ENCODE data around the gene SCN2B. TPM values are rescaled to one million over a fixed set of nuclear protein-coding genes. Genes with fewer than 3 reads are reported as not detected.

The SCN2B gene
- total and polyA plus RNA-seq, 5 donors from 2014 or later, result not detected

DNA sequence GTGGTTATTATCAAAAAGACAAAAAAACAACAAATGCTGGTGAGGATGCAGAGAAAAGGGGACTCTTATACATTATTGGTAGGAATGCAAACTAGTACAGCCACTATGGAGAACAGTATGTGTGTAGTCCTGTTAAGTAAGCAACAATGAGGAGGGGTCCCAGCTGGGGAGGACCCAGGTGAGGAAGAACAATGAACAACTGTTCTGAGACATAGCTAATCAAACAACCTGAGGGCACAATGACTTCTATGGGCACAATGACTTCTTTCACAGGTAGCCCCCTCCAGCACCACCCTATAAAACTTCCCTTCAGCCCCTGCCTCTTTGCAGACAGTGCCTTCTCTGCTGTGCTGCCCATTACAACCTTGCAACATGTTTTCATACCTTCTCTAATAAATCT, 42.8 kb upstream of the SCN2B start:
- ATAC-seq (ENCODE audit: low read depth in 2 of 2) (no peak), DNase-seq (no peak)
- Histone ChIP-seq H3K36me3 (ENCODE audit: control insufficient read depth, insufficient read depth, low read length) (peaks cover 3% of the 10 kb centered on the region), H3K27me3 (ENCODE audit: control insufficient read depth, insufficient read depth, low read length) (no peaks in the 10 kb centered on the region), H3K4me1 (ENCODE audit: control insufficient read depth, insufficient read depth, low read length, poor library complexity, severe bottlenecking) (peaks cover 91% of the 10 kb centered on the region), H3K9me3 (ENCODE audit: control insufficient read depth in 2 of 2, low read length in 2 of 2) (no peaks in the 10 kb centered on the region), H3K27ac (ENCODE audit: insufficient read depth, low read length, poor library complexity, severe bottlenecking) (no peak overlapping the region), H3K4me3 (ENCODE audit: low read depth, low read length) (peak overlapping the region; percentile 49)
- Mint-ChIP-seq H3K9me3 (no peaks in the 10 kb centered on the region), H3K4me3 (peak overlapping the region; percentile 71 to 89 (median 80)), H3K36me3 (peaks cover 17% of the 10 kb centered on the region), H3K27ac (peak overlapping the region; percentile 57 to 93 (median 79)), H3K27me3 (no peaks in the 10 kb centered on the region), H3K4me1 (peaks cover 33 to 95% (median 77%) of the 10 kb centered on the region in 4 donors)

- H3K27me3 Mint-ChIP-seq, result no peaks in the 10 kb centered on the region
- no peaks in the 10 kb centered on the region for H3K9me3 Mint-ChIP-seq
- peak overlapping the region; percentile 74 to 93 (median 86) for H3K27ac Mint-ChIP-seq
- Histone ChIP-seq H3K27ac (ENCODE audit: insufficient read depth, low read length, poor library complexity, severe bottlenecking) (peak overlapping the region; percentile 66), H3K4me3 (ENCODE audit: low read depth, low read length) (peak overlapping the region; percentile 81), H3K27me3 (ENCODE audit: control insufficient read depth, insufficient read depth, low read length) (no peaks in the 10 kb centered on the region), H3K4me1 (ENCODE audit: control insufficient read depth, insufficient read depth, low read length, poor library complexity, severe bottlenecking) (peaks cover 95% of the 10 kb centered on the region), H3K36me3 (ENCODE audit: control insufficient read depth, insufficient read depth, low read length) (peaks cover 11% of the 10 kb centered on the region), H3K9me3 (ENCODE audit: control insufficient read depth in 2 of 2, low read length in 2 of 2) (no peaks in the 10 kb centered on the region)
- peak overlapping the region; percentile 80 to 88 (median 84) for H3K4me3 Mint-ChIP-seq
- DNase-seq (peak in 1 of 3 donors; percentile 66), ATAC-seq (ENCODE audit: low read depth in 2 of 2) (peak; percentile 30 to 50)
- peaks cover 31% of the 10 kb centered on the region for H3K36me3 Mint-ChIP-seq
- H3K4me1 Mint-ChIP-seq, result peaks cover 31 to 100% (median 80%) of the 10 kb centered on the region in 4 donors
Measured at GRCh38 chr11:118217575-118217974, 41.1 kb upstream of the SCN2B start.

DNA sequence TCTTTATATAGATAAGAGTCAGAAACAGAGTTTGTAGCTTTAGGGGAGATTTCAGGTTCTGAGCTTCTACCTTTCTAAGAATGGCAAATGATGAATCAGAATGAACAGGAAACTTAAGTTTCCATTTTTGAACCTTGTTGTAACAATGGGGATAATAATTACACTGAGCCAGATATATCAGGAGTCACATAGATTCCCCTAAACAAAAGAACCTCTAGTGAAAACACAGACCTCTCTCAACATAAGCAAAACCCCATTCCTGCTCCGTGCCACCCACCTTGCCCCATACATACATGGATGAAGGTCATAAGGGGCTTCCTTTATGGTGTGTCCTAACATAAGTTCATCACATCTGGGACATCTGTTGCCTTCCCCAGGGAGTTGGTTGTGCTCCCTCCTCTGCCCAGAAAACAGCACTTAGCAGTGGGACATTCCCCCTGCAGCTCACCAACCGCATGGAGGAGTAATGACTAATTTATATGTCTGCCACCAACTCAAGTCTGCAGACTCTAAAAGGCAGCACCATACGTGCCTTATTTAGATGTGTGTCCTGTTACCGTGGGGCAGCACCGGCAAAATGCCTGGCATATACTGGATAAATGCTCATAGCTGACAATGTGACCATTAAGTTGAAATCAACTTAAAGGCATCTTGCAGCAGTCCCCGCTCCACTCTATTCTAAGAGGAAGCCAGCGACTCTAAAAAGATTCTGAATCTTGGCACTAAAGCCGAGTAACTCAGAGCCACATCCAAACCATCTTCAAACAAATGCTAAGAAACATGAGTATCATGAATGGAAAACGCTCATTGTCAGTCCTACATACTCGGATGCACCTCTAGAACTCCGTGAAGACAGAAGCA, 40.4 kb upstream of the SCN2B start:
- Mint-ChIP-seq H3K36me3 (peaks cover 33% of the 10 kb centered on the region), H3K4me1 (peaks cover 27 to 97% (median 79%) of the 10 kb centered on the region in 4 donors), H3K27ac (peak overlapping the region; percentile 74 to 93 (median 86)), H3K27me3 (no peaks in the 10 kb centered on the region), H3K9me3 (no peaks in the 10 kb centered on the region), H3K4me3 (peak overlapping the region; percentile 80 to 88 (median 84))
- no peaks in the 10 kb centered on the region for H3K27me3 ChIP-seq (ENCODE audit: control insufficient read depth, insufficient read depth, low read length)
- H3K27ac ChIP-seq (ENCODE audit: insufficient read depth, low read length, poor library complexity, severe bottlenecking), result peak overlapping the region; percentile 66
- H3K4me3 ChIP-seq (ENCODE audit: low read depth, low read length), result peak overlapping the region; percentile 81
- ATAC-seq (ENCODE audit: low read depth in 2 of 2), result peak; percentile 82 to 90
- H3K4me1 ChIP-seq (ENCODE audit: control insufficient read depth, insufficient read depth, low read length, poor library complexity, severe bottlenecking), result peaks cover 92% of the 10 kb centered on the region
- peaks cover 18% of the 10 kb centered on the region for H3K36me3 ChIP-seq (ENCODE audit: control insufficient read depth, insufficient read depth, low read length)
- no peaks in the 10 kb centered on the region for H3K9me3 ChIP-seq (ENCODE audit: control insufficient read depth in 2 of 2, low read length in 2 of 2)
- peak in 2 of 3 donors; percentile 17 to 63 for DNase-seq

DNA sequence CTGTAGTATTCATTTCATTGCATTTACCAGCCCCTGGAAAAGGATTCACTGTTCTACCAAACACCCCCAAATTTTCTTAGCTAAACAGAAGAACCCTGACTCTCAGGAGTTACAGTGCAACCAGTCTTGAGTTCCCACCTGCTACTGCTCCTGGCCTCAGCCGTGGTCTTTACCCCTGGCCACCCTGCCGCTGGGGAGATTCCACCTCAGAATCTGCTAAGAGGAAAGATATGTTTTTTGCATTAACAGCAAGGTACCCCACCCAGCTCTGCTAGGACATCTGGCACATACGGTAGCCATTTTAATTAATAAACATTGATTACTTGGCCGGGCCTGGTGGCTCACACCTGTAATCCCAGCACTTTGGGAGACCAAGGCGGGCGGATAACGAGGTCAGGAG, 39.3 kb upstream of the SCN2B start:
- no peaks in the 10 kb centered on the region for H3K27me3 ChIP-seq (ENCODE audit: control insufficient read depth, insufficient read depth, low read length)
- peaks cover 26% of the 10 kb centered on the region for H3K36me3 ChIP-seq (ENCODE audit: control insufficient read depth, insufficient read depth, low read length)
- no peak overlapping the region for H3K27ac ChIP-seq (ENCODE audit: insufficient read depth, low read length, poor library complexity, severe bottlenecking)
- Mint-ChIP-seq H3K27ac (peak overlapping the region in 2 of 3 donors; percentile 86 to 93), H3K36me3 (peaks cover 41% of the 10 kb centered on the region), H3K4me1 (peaks cover 27 to 94% (median 73%) of the 10 kb centered on the region in 4 donors), H3K9me3 (no peaks in the 10 kb centered on the region), H3K27me3 (no peaks in the 10 kb centered on the region), H3K4me3 (peak overlapping the region; percentile 62 to 88 (median 80))
- peak overlapping the region; percentile 35 for H3K4me3 ChIP-seq (ENCODE audit: low read depth, low read length)
- ATAC-seq (ENCODE audit: low read depth in 2 of 2) (no peak), DNase-seq (no peak)
- H3K9me3 ChIP-seq (ENCODE audit: control insufficient read depth in 2 of 2, low read length in 2 of 2), result no peaks in the 10 kb centered on the region
- H3K4me1 ChIP-seq (ENCODE audit: control insufficient read depth, insufficient read depth, low read length, poor library complexity, severe bottlenecking), result peaks cover 81% of the 10 kb centered on the region

DNA sequence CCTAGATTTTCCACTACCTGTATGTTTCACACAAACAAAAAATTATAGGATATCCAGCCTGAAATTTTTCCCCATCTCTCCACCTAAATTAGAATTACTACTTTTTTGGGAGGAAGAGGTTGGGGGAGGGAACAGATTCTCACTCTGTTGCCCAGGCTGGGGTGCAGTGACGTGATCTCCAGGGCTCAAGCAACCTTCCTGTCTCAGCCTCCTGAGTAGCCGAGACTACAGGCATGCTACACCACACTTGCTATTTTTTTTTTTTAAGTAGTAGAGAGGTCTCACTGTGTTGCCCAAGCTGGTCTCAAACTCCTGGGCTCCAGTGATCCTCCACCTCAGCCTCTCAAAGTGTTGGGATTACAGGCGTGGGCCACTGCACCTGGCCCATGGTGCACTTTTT, 38.8 kb upstream of the SCN2B start:
- peaks cover 27 to 91% (median 69%) of the 10 kb centered on the region in 4 donors for H3K4me1 Mint-ChIP-seq
- H3K27me3 Mint-ChIP-seq, result no peaks in the 10 kb centered on the region
- peak overlapping the region in 3 of 4 donors; percentile 52 to 81 (median 79) for H3K4me3 Mint-ChIP-seq
- no peak for ATAC-seq (ENCODE audit: low read depth in 2 of 2)
- peak overlapping the region; percentile 26 for H3K4me3 ChIP-seq (ENCODE audit: low read depth, low read length)
- peak in 1 of 3 donors; percentile 55 for DNase-seq
- no peaks in the 10 kb centered on the region for H3K9me3 ChIP-seq (ENCODE audit: control insufficient read depth in 2 of 2, low read length in 2 of 2)
- peaks cover 31% of the 10 kb centered on the region for H3K36me3 ChIP-seq (ENCODE audit: control insufficient read depth, insufficient read depth, low read length)
- H3K36me3 Mint-ChIP-seq, result peaks cover 44% of the 10 kb centered on the region
- peaks cover 76% of the 10 kb centered on the region for H3K4me1 ChIP-seq (ENCODE audit: control insufficient read depth, insufficient read depth, low read length, poor library complexity, severe bottlenecking)
- no peak overlapping the region for H3K27ac ChIP-seq (ENCODE audit: insufficient read depth, low read length, poor library complexity, severe bottlenecking)
- H3K27ac Mint-ChIP-seq, result peak overlapping the region in 2 of 3 donors; percentile 8 to 93
- no peaks in the 10 kb centered on the region for H3K9me3 Mint-ChIP-seq
- H3K27me3 ChIP-seq (ENCODE audit: control insufficient read depth, insufficient read depth, low read length), result no peaks in the 10 kb centered on the region

DNA sequence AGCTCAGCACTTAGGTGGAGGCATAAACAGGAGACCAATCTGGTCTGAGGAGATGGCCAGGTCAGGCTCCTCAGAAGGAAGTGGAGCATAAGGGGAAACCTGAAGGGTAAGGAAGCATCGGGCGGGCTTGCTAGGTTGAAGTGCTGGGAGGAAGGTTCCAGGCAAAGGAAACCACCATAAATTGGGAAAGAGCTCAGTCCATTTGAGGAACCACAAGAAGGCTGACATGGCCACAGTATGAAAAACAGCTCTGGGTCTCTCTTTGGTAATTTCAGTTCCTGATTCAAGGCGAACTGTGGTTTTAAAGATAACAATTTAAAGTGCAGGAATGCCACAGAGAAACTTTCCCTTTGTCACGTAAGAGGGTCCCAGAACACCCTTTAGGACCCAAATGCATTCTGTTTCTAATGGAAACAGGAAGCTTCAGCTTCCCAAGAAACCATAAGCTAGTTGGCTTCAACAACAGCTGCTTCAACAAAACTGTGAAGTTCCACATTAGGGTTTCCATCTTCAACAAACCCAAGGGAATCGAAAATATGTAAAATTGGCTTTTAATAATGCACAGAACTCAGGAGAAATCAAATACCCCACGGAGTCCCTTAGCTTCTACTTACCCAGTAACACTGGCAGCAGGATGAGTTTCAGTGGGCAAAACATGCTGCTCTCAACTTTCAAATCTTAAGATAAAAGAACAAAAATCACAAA, 37.9 kb upstream of the SCN2B start:
- H3K4me3 ChIP-seq (ENCODE audit: low read depth, low read length), result peak overlapping the region; percentile 26
- peaks cover 39% of the 10 kb centered on the region for H3K36me3 Mint-ChIP-seq
- DNase-seq (no peak), ATAC-seq (ENCODE audit: low read depth in 2 of 2) (no peak)
- H3K4me3 Mint-ChIP-seq, result peak overlapping the region in 3 of 4 donors; percentile 79 to 81 (median 80)
- no peak overlapping the region for H3K27ac ChIP-seq (ENCODE audit: insufficient read depth, low read length, poor library complexity, severe bottlenecking)
- no peaks in the 10 kb centered on the region for H3K9me3 ChIP-seq (ENCODE audit: control insufficient read depth in 2 of 2, low read length in 2 of 2)
- H3K4me1 Mint-ChIP-seq, result peaks cover 27 to 82% (median 63%) of the 10 kb centered on the region in 4 donors
- H3K27ac Mint-ChIP-seq, result peak overlapping the region; percentile 76 to 93 (median 83)
- no peaks in the 10 kb centered on the region for H3K27me3 Mint-ChIP-seq
- peaks cover 68% of the 10 kb centered on the region for H3K4me1 ChIP-seq (ENCODE audit: control insufficient read depth, insufficient read depth, low read length, poor library complexity, severe bottlenecking)
- H3K27me3 ChIP-seq (ENCODE audit: control insufficient read depth, insufficient read depth, low read length), result no peaks in the 10 kb centered on the region
- no peaks in the 10 kb centered on the region for H3K9me3 Mint-ChIP-seq
- peaks cover 38% of the 10 kb centered on the region for H3K36me3 ChIP-seq (ENCODE audit: control insufficient read depth, insufficient read depth, low read length)

DNA sequence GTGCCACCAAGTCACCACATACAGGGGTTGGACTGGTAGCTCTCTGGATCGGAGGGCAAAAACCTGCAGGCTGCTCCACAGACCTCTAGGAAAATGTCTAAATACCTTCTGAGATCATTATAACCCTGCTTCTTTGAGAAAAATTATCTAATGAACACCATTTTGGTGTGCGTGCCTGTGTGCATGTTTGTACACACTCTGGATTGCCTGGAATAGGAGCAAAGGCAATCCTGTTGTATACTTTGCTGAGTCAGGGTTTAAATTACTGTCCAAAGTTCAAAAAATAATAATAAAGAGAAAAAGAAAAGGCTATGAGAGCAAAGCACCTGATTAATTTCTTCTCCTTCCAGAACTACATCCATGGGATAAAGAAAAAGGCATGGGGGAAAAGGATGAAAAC, 37.3 kb upstream of the SCN2B start:
- Histone ChIP-seq H3K4me1 (ENCODE audit: control insufficient read depth, insufficient read depth, low read length, poor library complexity, severe bottlenecking) (peaks cover 63% of the 10 kb centered on the region), H3K27me3 (ENCODE audit: control insufficient read depth, insufficient read depth, low read length) (no peaks in the 10 kb centered on the region), H3K4me3 (ENCODE audit: low read depth, low read length) (no peak overlapping the region), H3K27ac (ENCODE audit: insufficient read depth, low read length, poor library complexity, severe bottlenecking) (no peak overlapping the region), H3K9me3 (ENCODE audit: control insufficient read depth in 2 of 2, low read length in 2 of 2) (no peaks in the 10 kb centered on the region), H3K36me3 (ENCODE audit: control insufficient read depth, insufficient read depth, low read length) (peaks cover 43% of the 10 kb centered on the region)
- H3K27me3 Mint-ChIP-seq, result no peaks in the 10 kb centered on the region
- H3K27ac Mint-ChIP-seq, result peak overlapping the region; percentile 75 to 93 (median 83)
- H3K36me3 Mint-ChIP-seq, result peaks cover 45% of the 10 kb centered on the region
- ATAC-seq (ENCODE audit: low read depth in 2 of 2) (no peak), DNase-seq (no peak)
- H3K4me3 Mint-ChIP-seq, result peak overlapping the region in 2 of 4 donors; percentile 24 to 80
- peaks cover 0 to 2% (median 0%) of the 10 kb centered on the region in 7 donors for H3K9me3 Mint-ChIP-seq
- H3K4me1 Mint-ChIP-seq, result peaks cover 24 to 82% (median 58%) of the 10 kb centered on the region in 4 donors

All from CD4-positive, CD25-positive, alpha-beta regulatory T cell (primary cell).